Measurements from ENCODE around the gene RBM47. TPM values are rescaled to one million over a fixed set of nuclear protein-coding genes. Genes with fewer than 3 reads are reported as not detected.

RBM47 gene
- total and polyA plus RNA-seq, 9 of the 15 experiments (the other 6 are each of a cell fraction or from before 2014, with no cell fraction given), result 1.4 to 6.4 (median 3.3) TPM

DNA sequence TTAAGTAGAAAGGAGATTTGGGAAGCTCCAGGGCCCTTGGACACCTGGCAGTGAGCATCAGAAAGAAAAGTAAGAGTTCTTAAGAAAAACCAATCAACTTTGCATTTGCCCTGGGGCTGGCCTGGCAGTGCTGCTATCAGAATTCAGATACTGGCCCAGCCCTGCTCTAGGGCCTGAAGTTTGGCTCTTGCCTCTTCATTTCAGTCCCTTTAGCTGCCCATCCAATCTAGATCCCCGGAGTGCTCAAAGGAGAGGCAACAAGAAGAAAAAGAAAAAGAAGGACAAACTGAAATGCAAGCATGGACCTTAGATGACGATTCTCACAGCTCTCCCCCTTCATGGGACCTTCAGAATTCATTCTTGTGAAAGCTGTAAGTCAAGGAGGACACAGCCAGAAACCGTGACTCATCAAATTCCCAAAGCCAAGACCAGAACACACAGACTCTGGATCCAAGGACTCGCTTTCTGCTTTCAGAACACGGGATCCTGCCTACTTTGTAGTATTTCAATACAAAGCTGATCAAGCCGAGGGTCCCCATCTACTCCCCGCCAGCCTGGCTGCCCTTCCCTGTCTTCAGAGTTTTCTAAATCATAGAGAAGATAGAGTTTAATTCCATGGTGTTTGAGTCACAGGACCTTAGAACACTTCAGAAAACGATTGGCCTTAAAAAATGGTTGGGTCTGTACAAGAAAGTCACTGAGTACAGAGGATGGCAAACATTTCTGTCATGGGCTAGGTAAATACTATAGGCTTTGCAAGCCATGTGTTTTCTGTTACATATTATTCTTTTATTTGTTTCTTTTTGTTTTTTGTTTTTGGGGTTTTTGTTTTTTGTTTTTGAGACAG is 103.7 kb downstream of the RBM47 start (continued):
- no peak for TF ChIP-seq ADNP (tag; IDR thresholded peaks at IDR 0.05)
- TF ChIP-seq NFE2L1 (tag; IDR thresholded peaks at IDR 0.05; ENCODE audit: borderline replicate concordance, low read depth), result peak; percentile 98
- TF ChIP-seq TCFL5 (CRISPR knock-in tag; conservative IDR thresholded peaks at IDR 0.05), result no peak
- TF ChIP-seq, protein P1, sequence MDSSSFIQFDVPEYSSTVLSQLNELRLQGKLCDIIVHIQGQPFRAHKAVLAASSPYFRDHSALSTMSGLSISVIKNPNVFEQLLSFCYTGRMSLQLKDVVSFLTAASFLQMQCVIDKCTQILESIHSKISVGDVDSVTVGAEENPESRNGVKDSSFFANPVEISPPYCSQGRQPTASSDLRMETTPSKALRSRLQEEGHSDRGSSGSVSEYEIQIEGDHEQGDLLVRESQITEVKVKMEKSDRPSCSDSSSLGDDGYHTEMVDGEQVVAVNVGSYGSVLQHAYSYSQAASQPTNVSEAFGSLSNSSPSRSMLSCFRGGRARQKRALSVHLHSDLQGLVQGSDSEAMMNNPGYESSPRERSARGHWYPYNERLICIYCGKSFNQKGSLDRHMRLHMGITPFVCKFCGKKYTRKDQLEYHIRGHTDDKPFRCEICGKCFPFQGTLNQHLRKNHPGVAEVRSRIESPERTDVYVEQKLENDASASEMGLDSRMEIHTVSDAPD (CRISPR knock-in tag; IDR thresholded peaks at IDR 0.05), result no peak
- TF ChIP-seq ZNF3 (CRISPR knock-in tag; IDR thresholded peaks at IDR 0.05), result no peak
- no peak for TF ChIP-seq EWSR1 (IDR thresholded peaks at IDR 0.05; ENCODE audit: borderline replicate concordance, low read depth, partially characterized antibody)
- TF ChIP-seq, protein P2, sequence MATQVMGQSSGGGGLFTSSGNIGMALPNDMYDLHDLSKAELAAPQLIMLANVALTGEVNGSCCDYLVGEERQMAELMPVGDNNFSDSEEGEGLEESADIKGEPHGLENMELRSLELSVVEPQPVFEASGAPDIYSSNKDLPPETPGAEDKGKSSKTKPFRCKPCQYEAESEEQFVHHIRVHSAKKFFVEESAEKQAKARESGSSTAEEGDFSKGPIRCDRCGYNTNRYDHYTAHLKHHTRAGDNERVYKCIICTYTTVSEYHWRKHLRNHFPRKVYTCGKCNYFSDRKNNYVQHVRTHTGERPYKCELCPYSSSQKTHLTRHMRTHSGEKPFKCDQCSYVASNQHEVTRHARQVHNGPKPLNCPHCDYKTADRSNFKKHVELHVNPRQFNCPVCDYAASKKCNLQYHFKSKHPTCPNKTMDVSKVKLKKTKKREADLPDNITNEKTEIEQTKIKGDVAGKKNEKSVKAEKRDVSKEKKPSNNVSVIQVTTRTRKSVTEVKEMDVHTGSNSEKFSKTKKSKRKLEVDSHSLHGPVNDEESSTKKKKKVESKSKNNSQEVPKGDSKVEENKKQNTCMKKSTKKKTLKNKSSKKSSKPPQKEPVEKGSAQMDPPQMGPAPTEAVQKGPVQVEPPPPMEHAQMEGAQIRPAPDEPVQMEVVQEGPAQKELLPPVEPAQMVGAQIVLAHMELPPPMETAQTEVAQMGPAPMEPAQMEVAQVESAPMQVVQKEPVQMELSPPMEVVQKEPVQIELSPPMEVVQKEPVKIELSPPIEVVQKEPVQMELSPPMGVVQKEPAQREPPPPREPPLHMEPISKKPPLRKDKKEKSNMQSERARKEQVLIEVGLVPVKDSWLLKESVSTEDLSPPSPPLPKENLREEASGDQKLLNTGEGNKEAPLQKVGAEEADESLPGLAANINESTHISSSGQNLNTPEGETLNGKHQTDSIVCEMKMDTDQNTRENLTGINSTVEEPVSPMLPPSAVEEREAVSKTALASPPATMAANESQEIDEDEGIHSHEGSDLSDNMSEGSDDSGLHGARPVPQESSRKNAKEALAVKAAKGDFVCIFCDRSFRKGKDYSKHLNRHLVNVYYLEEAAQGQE (IDR thresholded peaks at IDR 0.05; ENCODE audit: borderline replicate concordance), result no peak
- TF ChIP-seq, protein P2 (CRISPR knock-in tag; IDR thresholded peaks at IDR 0.05; ENCODE audit: low read depth), result no peak
- TF ChIP-seq HLTF (IDR thresholded peaks at IDR 0.05), result no peak
- no peak for TF ChIP-seq PHF20 (IDR thresholded peaks at IDR 0.05; ENCODE audit: partially characterized antibody)
- 0 out of 2 replicates have a peak, but pooled peaks have one; percentile 12 for TF ChIP-seq GTF2A2 (tag; IDR thresholded peaks at IDR 0.05)
- no peak for TF ChIP-seq GATA2 (CRISPR knock-in tag; IDR thresholded peaks at IDR 0.05)
- TF ChIP-seq BRD9 (IDR thresholded peaks at IDR 0.05; ENCODE audit: low read depth, partially characterized antibody), result no peak
- TF ChIP-seq SRSF7 (optimal IDR thresholded peaks at IDR 0.05; ENCODE audit: low read depth, low read length), result no peak
- no peak for TF ChIP-seq KLF16 (IDR thresholded peaks at IDR 0.05)
- TF ChIP-seq, protein P3, sequence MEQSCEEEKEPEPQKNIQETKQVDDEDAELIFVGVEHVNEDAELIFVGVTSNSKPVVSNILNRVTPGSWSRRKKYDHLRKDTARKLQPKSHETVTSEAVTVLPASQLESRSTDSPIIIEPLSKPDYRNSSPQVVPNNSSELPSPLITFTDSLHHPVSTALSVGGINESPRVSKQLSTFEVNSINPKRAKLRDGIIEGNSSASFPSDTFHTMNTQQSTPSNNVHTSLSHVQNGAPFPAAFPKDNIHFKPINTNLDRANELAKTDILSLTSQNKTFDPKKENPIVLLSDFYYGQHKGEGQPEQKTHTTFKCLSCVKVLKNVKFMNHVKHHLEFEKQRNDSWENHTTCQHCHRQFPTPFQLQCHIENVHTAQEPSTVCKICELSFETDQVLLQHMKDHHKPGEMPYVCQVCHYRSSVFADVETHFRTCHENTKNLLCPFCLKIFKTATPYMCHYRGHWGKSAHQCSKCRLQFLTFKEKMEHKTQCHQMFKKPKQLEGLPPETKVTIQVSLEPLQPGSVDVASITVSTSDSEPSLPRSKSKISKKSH (CRISPR knock-in tag; IDR thresholded peaks at IDR 0.05), result no peak
- TF ChIP-seq ZBTB8A (IDR thresholded peaks at IDR 0.05; ENCODE audit: partially characterized antibody), result no peak
